K562 (cell line): ENCODE results near the gene ABRAXAS1. TPM values are rescaled to one million over a fixed set of nuclear protein-coding genes. Genes with fewer than 3 reads are reported as not detected.
A peak's percentile ranks its signal among the peaks of the same experiment; 100 is the strongest.

Source experiments
- DMBX1 ChIP-seq: fragments of 250-450 bp; sonication (Bioruptor Pico); IDR thresholded peaks from 2 replicates; pipeline ENCODE4 v1.8.0; 2022; ENCODE audit warnings: inconsistent platforms, mild to moderate bottlenecking, moderate library complexity, borderline replicate concordance
- DPF2 ChIP-seq: fragments of 450-650 bp; IDR thresholded peaks from 2 replicates; pipeline ENCODE4 v1.6.1; 2016
- FOXP1 ChIP-seq: sonication (generic); formaldehyde crosslinking; IDR thresholded peaks from 2 replicates; pipeline ENCODE4 v1.8.0; 2022; ENCODE audit warnings: mild to moderate bottlenecking, missing genetic modification reagents
- GATA2 ChIP-seq: sonication (generic); formaldehyde crosslinking; IDR thresholded peaks from 2 replicates; pipeline ENCODE4 v1.4.0; 2020; ENCODE audit warnings: mild to moderate bottlenecking, missing genetic modification reagents
- HDAC3 ChIP-seq: fragments of 450-650 bp; IDR thresholded peaks from 2 replicates; pipeline ENCODE4 v1.6.1; 2018; ENCODE audit warnings: borderline replicate concordance, mild to moderate bottlenecking, moderate library complexity; ENCODE audit not compliant: partially characterized antibody
- HMGN3 ChIP-seq: IDR thresholded peaks from 2 replicates; pipeline ENCODE4 v1.6.1; 2011; ENCODE audit warnings: borderline replicate concordance, low read depth, mild to moderate bottlenecking, mixed read lengths, low read length; ENCODE audit not compliant: insufficient read length; ENCODE audit errors: extremely low read depth
- MBD2 ChIP-seq: sonication (generic); IDR thresholded peaks from 2 replicates; pipeline ENCODE4 v1.6.1; 2016; ENCODE audit warnings: low read depth, borderline replicate concordance
- MIER1 ChIP-seq: fragments of 450-650 bp; IDR thresholded peaks from 2 replicates; pipeline ENCODE4 v1.6.1; 2016; ENCODE audit warnings: antibody characterized with exemption, mild to moderate bottlenecking, low read depth
- NEUROD1 ChIP-seq: fragments of 150-350 bp; IDR thresholded peaks from 2 replicates; pipeline ENCODE4 v1.6.1; 2014; ENCODE audit warnings: borderline replicate concordance, low read length, low read depth; ENCODE audit not compliant: partially characterized antibody
- NUFIP1 ChIP-seq: fragments of 450-650 bp; IDR thresholded peaks from 2 replicates; pipeline ENCODE4 v1.6.1; 2018; ENCODE audit not compliant: partially characterized antibody
- RBM34 ChIP-seq: fragments of 200-400 bp; formaldehyde crosslinking; IDR thresholded peaks from 2 replicates; pipeline ENCODE4 v1.6.1; 2018; ENCODE audit warnings: low read length, borderline replicate concordance; ENCODE audit not compliant: insufficient read depth
- SMAD1 ChIP-seq: fragments of 150-350 bp; IDR thresholded peaks from 2 replicates; pipeline ENCODE4 v1.6.1; 2014; ENCODE audit warnings: low read length, low read depth; ENCODE audit not compliant: partially characterized antibody
- TCF15 ChIP-seq: fragments of 250-450 bp; sonication (Bioruptor Pico); IDR thresholded peaks from 2 replicates; pipeline ENCODE4 v1.8.0; 2022; ENCODE audit warnings: moderate library complexity, mild to moderate bottlenecking, inconsistent platforms
- TEAD4 ChIP-seq, 2 experiments: sonication (generic) in 1 of 2; formaldehyde crosslinking in 1 of 2; IDR thresholded peaks; 2 replicates each; pipeline versions ENCODE4 v1.6.1 to v1.8.0; 2012 to 2022; ENCODE audit warnings: borderline replicate concordance in 1 of 2, inconsistent platforms in 1 of 2, low read length in 1 of 2, mild to moderate bottlenecking in 1 of 2, missing genetic modification reagents in 1 of 2
- ZNF165 ChIP-seq: fragments of 250-450 bp; sonication (Bioruptor Pico); IDR thresholded peaks from 2 replicates; pipeline ENCODE4 v1.4.0; 2020; ENCODE audit warnings: borderline replicate concordance
- ZNF431 ChIP-seq: sonication (generic); formaldehyde crosslinking; IDR thresholded peaks from 2 replicates; pipeline ENCODE4 v1.8.0; 2022; ENCODE audit warnings: mild to moderate bottlenecking, missing genetic modification reagents
- ZNF592 ChIP-seq: fragments of 450-650 bp; IDR thresholded peaks from 2 replicates; pipeline ENCODE4 v1.6.1; 2017; ENCODE audit warnings: antibody characterized with exemption, mild to moderate bottlenecking
- ZNF76 ChIP-seq: fragments of 250-450 bp; sonication (Bioruptor Pico); IDR thresholded peaks from 2 replicates; pipeline ENCODE4 v1.4.0; 2020; ENCODE audit warnings: mild to moderate bottlenecking, moderate library complexity, borderline replicate concordance
- ZNF778 ChIP-seq: fragments of 450-650 bp; formaldehyde crosslinking; IDR thresholded peaks from 2 replicates; pipeline ENCODE4 v1.4.0; 2020; ENCODE audit warnings: mild to moderate bottlenecking, moderate library complexity
- polyA plus RNA-seq, 8 experiments: library from polyadenylated mRNA; depleted of rRNA in 4 of 8; stranded (reverse) in 5 of 8; unstranded in 3 of 8; fragments of >200 nt; fragmentation: Nextera tagmentation in 2 of 8; fragmentation: Illumina TruSeq in 1 of 8; extraction: Ambion mirVana in 2 of 8; extraction: Trizol in 1 of 8; gene quantifications; 2 replicates each; pipeline versions ENCODE4 v1.2.1 to v1.2.3, GENCODE V29; 2011 to 2014; ENCODE audit warnings: inconsistent platforms in 1 of 8, missing spikeins in 1 of 8
- total RNA-seq, 7 experiments: library from RNA; depleted of rRNA in 6 of 7; stranded (reverse); fragments of >200 nt in 6 of 7; fragmentation: Illumina TruSeq in 2 of 7; extraction: Trizol in 2 of 7; gene quantifications; 2 replicates each; pipeline versions ENCODE4 v1.2.1 to v1.2.3, GENCODE V29; 2011 to 2021; ENCODE audit warnings: low replicate concordance in 1 of 7
- TF ChIP-seq, protein P1 (sequence below), 2 experiments: fragments of 450-650 bp; conservative IDR thresholded peaks; 2 replicates each; pipeline ENCODE4 v1.6.1; 2017; ENCODE audit warnings: mild to moderate bottlenecking in 2 of 2, moderate library complexity in 2 of 2
- TF ChIP-seq, protein P2 (sequence below): fragments of 250-450 bp; sonication (Bioruptor Pico); IDR thresholded peaks from 2 replicates; pipeline ENCODE4 v1.6.1; 2021; ENCODE audit warnings: mild to moderate bottlenecking

The ABRAXAS1 gene
- total and polyA plus RNA-seq, 9 of the 15 experiments (the other 6 are each of a cell fraction or from before 2014, with no cell fraction given), result 10.8 to 48.3 (median 22.1) TPM

- TF ChIP-seq TCF15 (no peak), ZNF778 (CRISPR knock-in tag) (no peak), DMBX1 (no peak), ZNF165 (CRISPR knock-in tag) (no peak), MBD2 (0 out of 2 replicates have a peak, but pooled peaks have one; percentile 32), MIER1 (no peak), NUFIP1 (no peak), SMAD1 (no peak), TEAD4 (IDR thresholded peaks at IDR 0.05; ENCODE audit: low read length) (peak; percentile 90), TEAD4 (CRISPR knock-in tag; IDR thresholded peaks at IDR 0.05; ENCODE audit: borderline replicate concordance) (no peak), HMGN3 (no peak), NEUROD1 (peak; percentile 25), HDAC3 (peak; percentile 50), GATA2 (CRISPR knock-in tag) (peak; percentile 68), ZNF76 (no peak), FOXP1 (CRISPR knock-in tag) (no peak), ZNF592 (0 out of 2 replicates have a peak, but pooled peaks have one; percentile 21), RBM34 (no peak), ZNF431 (CRISPR knock-in tag) (no peak), DPF2 (peak; percentile 80)
- TF ChIP-seq, protein P1, sequence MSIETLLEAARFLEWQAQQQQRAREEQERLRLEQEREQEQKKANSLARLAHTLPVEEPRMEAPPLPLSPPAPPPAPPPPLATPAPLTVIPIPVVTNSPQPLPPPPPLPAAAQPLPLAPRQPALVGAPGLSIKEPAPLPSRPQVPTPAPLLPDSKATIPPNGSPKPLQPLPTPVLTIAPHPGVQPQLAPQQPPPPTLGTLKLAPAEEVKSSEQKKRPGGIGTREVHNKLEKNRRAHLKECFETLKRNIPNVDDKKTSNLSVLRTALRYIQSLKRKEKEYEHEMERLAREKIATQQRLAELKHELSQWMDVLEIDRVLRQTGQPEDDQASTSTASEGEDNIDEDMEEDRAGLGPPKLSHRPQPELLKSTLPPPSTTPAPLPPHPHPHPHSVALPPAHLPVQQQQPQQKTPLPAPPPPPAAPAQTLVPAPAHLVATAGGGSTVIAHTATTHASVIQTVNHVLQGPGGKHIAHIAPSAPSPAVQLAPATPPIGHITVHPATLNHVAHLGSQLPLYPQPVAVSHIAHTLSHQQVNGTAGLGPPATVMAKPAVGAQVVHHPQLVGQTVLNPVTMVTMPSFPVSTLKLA (conservative IDR thresholded peaks at IDR 0.05), result peak; percentile 24 to 62; a peak in 2 of 4 replicates
- TF ChIP-seq, protein P2, sequence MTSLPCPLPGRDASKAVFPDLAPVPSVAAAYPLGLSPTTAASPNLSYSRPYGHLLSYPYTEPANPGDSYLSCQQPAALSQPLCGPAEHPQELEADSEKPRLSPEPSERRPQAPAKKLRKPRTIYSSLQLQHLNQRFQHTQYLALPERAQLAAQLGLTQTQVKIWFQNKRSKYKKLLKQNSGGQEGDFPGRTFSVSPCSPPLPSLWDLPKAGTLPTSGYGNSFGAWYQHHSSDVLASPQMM (CRISPR knock-in tag), result no peak
These were observed 4.9 kb upstream of the ABRAXAS1 start (continued) for GRCh38 chr4:83489711-83490326.
